Left ventricle myocardium inferior (tissue), 1 donor: Measurements from ENCODE around the gene AP1AR. TPM values are rescaled to one million over a fixed set of nuclear protein-coding genes. Genes with fewer than 3 reads are reported as not detected.

Experiments
- DNase-seq: peaks from one replicate; pipeline ENCODE4 v3.0.0-alpha.2; 2020
- H3K27ac ChIP-seq: fragments of 200-600 bp; replicated peaks from 2 replicates; pipeline ENCODE4 v1.8.0; 2021
- H3K27me3 ChIP-seq: fragments of 200-600 bp; 2 replicates; pipeline ENCODE4 v1.8.0; 2021; ENCODE audit warnings: low read depth
- H3K36me3 ChIP-seq: fragments of 200-600 bp; 2 replicates; pipeline ENCODE4 v1.8.0; 2021
- H3K4me1 ChIP-seq: fragments of 200-600 bp; 2 replicates; pipeline ENCODE4 v1.8.0; 2021
- H3K4me3 ChIP-seq: fragments of 200-600 bp; 2 replicates; pipeline ENCODE4 v1.8.0; 2021; ENCODE audit warnings: mild to moderate bottlenecking, moderate library complexity
- H3K9me3 ChIP-seq: fragments of 200-600 bp; replicated peaks from 2 replicates; pipeline ENCODE4 v1.8.0; 2021
- CTCF ChIP-seq: fragments of 200-600 bp; IDR thresholded peaks from 2 replicates; pipeline ENCODE4 v1.8.0; 2021; ENCODE audit warnings: antibody characterized with exemption, mild to moderate bottlenecking, borderline replicate concordance
- intact Hi-C: fragments of 100-400 bp; cut with micrococcal nuclease; formaldehyde crosslinking; loops from one replicate; pipeline ENCODE4 v1.11.0; 2022
- total RNA-seq: library from RNA; stranded (reverse); fragmentation: NEBNext Ultra II Directional; extraction: Animal tissue kit (Norgen Biotek cat#: 25700); gene quantifications from one replicate; pipeline ENCODE4 v1.2.1, GENCODE V29; 2021
- donor health status: DM: no; HTN: yes; CAD: no; lungs with severe emphysema.

Gene AP1AR
- total RNA-seq, 1 donor from 2014 or later, result 9.6 TPM

- Histone ChIP-seq H3K4me1 (peaks cover 21% of the 10 kb centered on the region), H3K27me3 (no peaks in the 10 kb centered on the region), H3K9me3 (no peaks in the 10 kb centered on the region), H3K4me3 (no peak overlapping the region), H3K36me3 (peaks cover 16% of the 10 kb centered on the region), H3K27ac (no peak overlapping the region)
- DNase-seq, result no peak
- intact Hi-C loops, result no loop called here
- TF ChIP-seq CTCF, result peak; percentile 61
These were observed 35.2 kb downstream of the AP1AR start for GRCh38 chr4:112266823-112267222.

- intact Hi-C loops, result no loop called here
- H3K27ac ChIP-seq, result no peak overlapping the region
- no peak for TF ChIP-seq CTCF
These were observed 38.5 kb downstream of the AP1AR start for GRCh38 chr4:112270051-112270450.

GRCh38 chr4:112270640-112271421 is 39.2 kb downstream of the AP1AR start:
- Histone ChIP-seq H3K9me3 (no peaks in the 10 kb centered on the region), H3K4me3 (no peak overlapping the region), H3K36me3 (peaks cover 3% of the 10 kb centered on the region), H3K27ac (no peak overlapping the region), H3K27me3 (no peaks in the 10 kb centered on the region), H3K4me1 (peaks cover 21% of the 10 kb centered on the region)
- no peak for DNase-seq
- no peak for TF ChIP-seq CTCF
- intact Hi-C loops, result no loop called here

More at GRCh38 chr4:112270051-112270450, 38.5 kb downstream of the AP1AR start:
- no peaks in the 10 kb centered on the region for H3K27me3 ChIP-seq
- H3K9me3 ChIP-seq, result no peaks in the 10 kb centered on the region
- no peak overlapping the region for H3K4me3 ChIP-seq
- peaks cover 5% of the 10 kb centered on the region for H3K36me3 ChIP-seq
- peaks cover 21% of the 10 kb centered on the region for H3K4me1 ChIP-seq
- DNase-seq, result no peak

- Histone ChIP-seq H3K4me1 (peaks cover 30% of the 10 kb centered on the region), H3K4me3 (no peak overlapping the region), H3K27ac (no peak overlapping the region), H3K27me3 (no peaks in the 10 kb centered on the region), H3K36me3 (no peaks in the 10 kb centered on the region), H3K9me3 (no peaks in the 10 kb centered on the region)
- intact Hi-C loops, result no loop called here
- DNase-seq, result no peak
- TF ChIP-seq CTCF, result no peak
These were observed 40.7 kb downstream of the AP1AR start for GRCh38 chr4:112272292-112272691.

GRCh38 chr4:112274959-112275358 is 43.4 kb downstream of the AP1AR start:
- Histone ChIP-seq H3K27me3 (no peaks in the 10 kb centered on the region), H3K4me3 (no peak overlapping the region), H3K9me3 (no peaks in the 10 kb centered on the region), H3K36me3 (peaks cover 3% of the 10 kb centered on the region), H3K4me1 (peaks cover 26% of the 10 kb centered on the region), H3K27ac (no peak overlapping the region)
- TF ChIP-seq CTCF, result no peak
- intact Hi-C loops, result no loop called here
- DNase-seq, result no peak
